ENCODE measurements around the gene GLI1.

Gene GLI1

GRCh38 chr12:57461917-57462250, 2.3 kb downstream of the GLI1 start:
- peak; percentile 41 for DNase-seq

GRCh38 chr12:57462251-57462911, 2.8 kb downstream of the GLI1 start:
- peak; percentile 92 for DNase-seq

DNA sequence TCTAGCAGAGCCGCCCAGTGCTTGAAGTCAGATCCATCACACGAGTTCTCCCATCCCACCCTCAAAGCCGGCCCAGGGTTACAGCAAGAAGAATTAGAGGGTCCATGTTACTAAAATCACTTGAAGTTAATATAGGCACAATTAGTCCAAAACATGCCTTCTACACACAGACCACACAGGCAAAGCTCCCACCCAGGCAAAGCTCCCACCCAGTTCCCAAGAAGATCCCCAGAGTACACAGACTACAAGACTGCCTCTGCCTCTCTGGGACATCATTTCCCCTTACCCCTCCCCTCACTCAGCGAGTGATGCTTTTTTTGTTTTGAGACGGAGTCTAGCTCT, 3.3 kb downstream of the GLI1 start:
- DNase-seq = no peak

DNA sequence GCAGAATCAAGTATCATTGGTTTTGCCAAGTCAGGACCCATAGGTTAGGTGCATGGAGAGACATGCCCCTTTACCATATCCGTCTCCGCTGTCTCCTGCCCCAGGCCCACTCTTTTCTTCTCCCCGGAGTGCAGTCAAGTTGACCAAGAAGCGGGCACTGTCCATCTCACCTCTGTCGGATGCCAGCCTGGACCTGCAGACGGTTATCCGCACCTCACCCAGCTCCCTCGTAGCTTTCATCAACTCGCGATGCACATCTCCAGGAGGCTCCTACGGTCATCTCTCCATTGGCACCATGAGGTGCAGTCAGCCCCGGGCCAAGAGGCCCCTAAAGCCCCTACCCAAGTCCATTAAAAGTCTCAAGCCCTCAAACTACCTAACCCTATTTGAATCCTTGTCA, 5.0 kb downstream of the GLI1 start:
- DNase-seq = no peak

GRCh38 chr12:57465030-57465746, 5.6 kb downstream of the GLI1 start:
- DNase-seq = no peak

- no peak for DNase-seq
Observed at GRCh38 chr12:57465747-57466505, 6.3 kb downstream of the GLI1 start.

GRCh38 chr12:57467212-57467874, 7.8 kb downstream of the GLI1 start:
- DNase-seq = no peak

DNA sequence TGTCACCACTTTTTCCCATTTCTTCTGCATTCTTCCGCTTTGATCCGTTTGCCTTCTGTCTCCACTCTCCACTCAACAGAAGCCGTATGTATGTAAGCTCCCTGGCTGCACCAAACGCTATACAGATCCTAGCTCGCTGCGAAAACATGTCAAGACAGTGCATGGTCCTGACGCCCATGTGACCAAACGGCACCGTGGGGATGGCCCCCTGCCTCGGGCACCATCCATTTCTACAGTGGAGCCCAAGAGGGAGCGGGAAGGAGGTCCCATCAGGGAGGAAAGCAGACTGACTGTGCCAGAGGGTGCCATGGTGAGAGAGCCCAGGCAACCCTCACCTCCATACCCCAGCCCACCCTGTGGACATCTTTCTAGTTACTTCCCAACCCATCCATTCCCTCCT, 8.3 kb downstream of the GLI1 start:
- DNase-seq = no peak

DNA sequence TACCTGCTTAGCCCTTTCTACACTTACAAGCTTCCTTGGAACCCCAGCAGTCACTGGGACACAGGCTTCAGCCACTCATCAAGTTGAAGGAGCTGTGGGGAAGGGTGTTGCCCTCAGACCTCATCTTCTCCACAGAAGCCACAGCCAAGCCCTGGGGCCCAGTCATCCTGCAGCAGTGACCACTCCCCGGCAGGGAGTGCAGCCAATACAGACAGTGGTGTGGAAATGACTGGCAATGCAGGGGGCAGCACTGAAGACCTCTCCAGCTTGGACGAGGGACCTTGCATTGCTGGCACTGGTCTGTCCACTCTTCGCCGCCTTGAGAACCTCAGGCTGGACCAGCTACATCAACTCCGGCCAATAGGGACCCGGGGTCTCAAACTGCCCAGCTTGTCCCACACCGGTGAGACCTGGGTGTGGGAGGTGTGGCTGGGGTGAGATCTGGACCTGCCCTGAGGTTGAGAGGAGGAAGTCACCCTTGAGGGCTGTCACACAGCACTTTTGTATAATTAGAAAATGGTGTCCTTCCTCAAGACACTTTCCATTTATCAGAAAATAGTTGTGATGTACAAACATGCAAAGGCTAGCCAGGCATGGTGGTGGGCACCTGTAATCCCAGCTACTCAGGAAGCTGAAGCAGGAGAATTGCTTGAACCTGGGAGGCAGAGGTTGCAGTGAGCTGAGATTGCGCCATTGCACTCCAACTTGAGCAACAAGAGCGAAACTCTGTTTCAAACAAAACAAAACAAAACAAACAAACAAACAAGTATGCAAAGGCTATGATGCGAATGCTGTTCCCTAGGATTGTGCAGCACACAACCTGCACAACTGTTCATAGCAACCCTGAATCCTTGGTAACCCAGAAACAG, 9.9 kb downstream of the GLI1 start:
- no peak for DNase-seq

DNA sequence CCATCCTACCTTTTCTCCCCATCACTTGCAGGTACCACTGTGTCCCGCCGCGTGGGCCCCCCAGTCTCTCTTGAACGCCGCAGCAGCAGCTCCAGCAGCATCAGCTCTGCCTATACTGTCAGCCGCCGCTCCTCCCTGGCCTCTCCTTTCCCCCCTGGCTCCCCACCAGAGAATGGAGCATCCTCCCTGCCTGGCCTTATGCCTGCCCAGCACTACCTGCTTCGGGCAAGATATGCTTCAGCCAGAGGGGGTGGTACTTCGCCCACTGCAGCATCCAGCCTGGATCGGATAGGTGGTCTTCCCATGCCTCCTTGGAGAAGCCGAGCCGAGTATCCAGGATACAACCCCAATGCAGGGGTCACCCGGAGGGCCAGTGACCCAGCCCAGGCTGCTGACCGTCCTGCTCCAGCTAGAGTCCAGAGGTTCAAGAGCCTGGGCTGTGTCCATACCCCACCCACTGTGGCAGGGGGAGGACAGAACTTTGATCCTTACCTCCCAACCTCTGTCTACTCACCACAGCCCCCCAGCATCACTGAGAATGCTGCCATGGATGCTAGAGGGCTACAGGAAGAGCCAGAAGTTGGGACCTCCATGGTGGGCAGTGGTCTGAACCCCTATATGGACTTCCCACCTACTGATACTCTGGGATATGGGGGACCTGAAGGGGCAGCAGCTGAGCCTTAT, 10.8 kb downstream of the GLI1 start:
- DNase-seq = no peak

GRCh38 chr12:57470970-57471656, 11.5 kb downstream of the GLI1 start:
- no peak for DNase-seq

DNA sequence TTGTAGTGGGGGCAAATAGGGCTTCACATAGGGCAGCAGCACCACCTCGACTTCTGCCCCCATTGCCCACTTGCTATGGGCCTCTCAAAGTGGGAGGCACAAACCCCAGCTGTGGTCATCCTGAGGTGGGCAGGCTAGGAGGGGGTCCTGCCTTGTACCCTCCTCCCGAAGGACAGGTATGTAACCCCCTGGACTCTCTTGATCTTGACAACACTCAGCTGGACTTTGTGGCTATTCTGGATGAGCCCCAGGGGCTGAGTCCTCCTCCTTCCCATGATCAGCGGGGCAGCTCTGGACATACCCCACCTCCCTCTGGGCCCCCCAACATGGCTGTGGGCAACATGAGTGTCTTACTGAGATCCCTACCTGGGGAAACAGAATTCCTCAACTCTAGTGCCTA, 12.1 kb downstream of the GLI1 start:
- no peak for DNase-seq

DNA sequence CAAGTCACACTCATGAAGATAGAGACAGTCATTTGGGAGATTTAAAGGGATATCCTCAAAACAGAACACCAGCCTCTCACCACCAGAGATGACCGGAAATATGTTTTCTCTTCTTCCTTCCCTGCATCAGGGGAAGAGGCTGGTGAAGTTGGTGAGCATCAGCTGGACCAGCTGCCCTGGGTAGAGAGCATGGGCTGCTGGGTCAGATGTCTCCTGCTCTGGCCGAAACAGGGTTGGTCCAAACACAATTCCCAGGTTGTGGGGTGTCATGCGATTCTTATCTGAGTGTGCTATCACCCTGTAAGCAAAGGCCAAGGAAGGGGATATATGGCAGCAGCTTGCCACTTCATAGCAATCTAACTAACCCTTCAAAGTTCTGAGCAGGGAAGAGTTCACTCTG, 12.8 kb downstream of the GLI1 start:
- no peak for DNase-seq

GRCh38 chr12:57473392-57473791, 13.8 kb downstream of the GLI1 start:
- no peak for DNase-seq

DNA sequence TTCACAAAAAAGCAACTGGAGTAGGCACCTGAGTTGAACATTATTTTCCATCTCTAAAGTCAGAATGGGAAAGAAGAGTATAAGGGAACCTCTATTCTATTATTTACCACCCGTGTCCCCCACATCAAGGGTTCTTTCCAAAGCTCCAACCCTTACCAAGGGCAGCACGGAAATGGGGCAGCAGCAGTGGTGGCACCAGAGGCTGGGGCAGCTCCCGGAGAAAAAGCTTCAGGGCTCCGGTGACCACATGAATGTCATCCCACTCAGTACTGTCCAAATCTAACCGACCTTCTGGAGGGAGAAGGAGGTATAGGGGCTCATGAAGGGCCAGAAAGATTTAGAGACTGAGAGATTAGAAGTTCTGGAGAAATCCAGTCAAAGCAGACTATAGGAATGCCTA, 14.3 kb downstream of the GLI1 start:
- no peak for DNase-seq

DNA sequence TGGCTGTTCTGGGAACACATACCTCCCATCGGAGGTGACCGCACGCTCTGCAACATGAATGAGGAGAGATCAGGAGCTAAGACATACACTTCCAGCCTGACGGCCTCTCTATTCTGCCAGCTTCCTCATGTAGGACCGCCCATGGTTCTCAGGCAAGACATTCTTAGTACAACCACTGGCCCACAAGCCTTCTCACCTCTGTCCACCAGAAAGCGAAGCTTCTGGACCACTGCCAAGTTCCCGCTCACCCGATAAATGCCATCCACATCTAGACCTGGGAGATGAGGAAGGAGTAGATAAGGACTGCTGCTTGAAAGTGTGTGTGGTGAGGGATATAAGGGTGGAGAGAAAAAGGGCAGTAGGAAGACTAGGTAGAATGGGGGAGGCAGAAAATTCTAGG, 14.8 kb downstream of the GLI1 start:
- no peak for DNase-seq

- DNase-seq = no peak
Observed at GRCh38 chr12:57474862-57475261, 15.3 kb downstream of the GLI1 start.

DNA sequence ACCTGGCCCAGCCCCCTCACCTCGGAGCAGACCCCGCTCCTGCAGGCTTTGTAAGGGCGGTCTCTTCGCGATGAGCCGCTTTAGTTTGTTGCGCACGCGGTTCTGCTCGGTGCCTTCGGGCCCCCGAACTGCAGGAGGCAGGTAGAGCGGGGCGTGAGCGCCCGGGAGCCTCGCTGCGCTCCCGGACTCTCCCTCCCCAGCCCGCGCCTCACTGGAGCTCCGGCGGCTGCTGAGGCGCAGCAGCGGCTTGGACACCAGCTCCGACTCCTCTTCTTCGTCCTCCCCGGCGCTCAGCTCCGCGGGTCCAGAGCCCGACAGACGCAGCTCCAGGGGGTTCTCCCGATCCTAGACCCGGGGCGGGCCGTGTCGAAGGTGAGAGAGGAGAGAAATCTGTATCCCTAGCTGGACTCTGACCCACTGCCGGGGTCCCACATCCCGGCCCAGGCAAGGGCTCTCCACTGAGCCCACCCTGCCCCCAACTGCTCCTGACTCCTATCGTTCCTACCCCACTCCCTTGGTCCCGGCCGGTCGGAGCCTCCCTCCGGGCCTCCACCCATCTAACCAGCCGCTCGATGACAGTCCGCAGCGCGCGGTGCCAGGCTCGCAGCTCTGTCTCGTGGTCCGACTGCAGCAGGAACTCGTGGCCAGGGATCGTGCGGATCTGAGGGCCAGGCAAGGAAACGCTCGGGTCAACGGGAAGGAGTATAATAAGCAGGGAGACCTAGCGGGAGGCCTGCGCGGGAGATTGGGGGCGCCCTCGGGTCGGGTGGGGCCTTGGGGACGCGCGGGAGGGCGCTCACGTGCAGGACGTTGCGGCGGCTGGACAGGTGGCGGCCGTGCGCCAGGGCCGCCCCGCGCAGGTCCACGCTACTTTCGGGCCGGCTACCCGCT, 15.9 kb downstream of the GLI1 start:
- DNase-seq = peak; percentile 7

GRCh38 chr12:57476162-57476992, 16.8 kb downstream of the GLI1 start:
- DNase-seq = no peak
